ENCODE measurements around the gene SH3BGRL2.

Gene SH3BGRL2

DNA sequence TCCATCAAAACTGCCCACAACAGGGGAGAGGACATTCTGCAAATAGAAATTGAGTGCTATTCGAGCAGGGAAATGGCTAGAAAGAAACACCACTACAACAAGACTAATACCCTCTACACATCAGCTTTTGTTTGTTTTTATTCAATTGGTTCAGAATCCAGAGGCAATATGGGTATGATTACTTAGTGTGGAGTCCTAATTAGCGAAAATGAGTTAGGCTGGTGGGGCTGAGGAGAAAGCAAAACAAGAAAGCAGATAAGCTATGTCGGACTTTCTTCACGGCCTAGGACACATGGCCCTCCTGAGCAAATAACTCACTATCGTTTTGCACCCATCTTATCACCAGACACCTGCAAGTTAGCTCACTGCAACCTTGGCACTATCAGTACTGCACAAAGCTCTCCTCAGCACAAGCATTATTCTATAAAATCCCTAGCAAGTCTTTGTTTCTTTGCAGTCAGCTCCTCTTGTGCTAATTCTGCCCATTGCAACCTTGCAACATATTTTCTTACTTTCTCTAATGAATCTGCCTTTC, 31.3 kb upstream of the SH3BGRL2 start:
- Histone ChIP-seq H3K9me2 (replicated peaks; ENCODE audit: insufficient read depth, low read length) (no peaks in the 10 kb centered on the region), H3K4me3 (ENCODE audit: low read length) (no peak overlapping the region), H3K9me3 (replicated peaks; ENCODE audit: insufficient read depth, low read length) (no peaks in the 10 kb centered on the region), H3K9ac (ENCODE audit: low read length) (no peak overlapping the region), H3K36me3 (replicated peaks; ENCODE audit: insufficient read depth, low read length) (no peaks in the 10 kb centered on the region), H2AFZ (ENCODE audit: low read length) (no peak overlapping the region), H3K4me1 (ENCODE audit: low read length) (peaks cover 10% of the 10 kb centered on the region; the same call in 1 of the 2 replicates), H3K27ac (ENCODE audit: low read length) (no peak overlapping the region), H3K4me2 (ENCODE audit: low read depth, low read length) (no peak overlapping the region), H3K27me3 (replicated peaks; ENCODE audit: insufficient read depth, low read length) (no peaks in the 10 kb centered on the region), H4K20me1 (ENCODE audit: insufficient read depth, low read length) (no peaks in the 10 kb centered on the region), H3F3A (ENCODE audit: insufficient read depth, low read length) (no peaks in the 10 kb centered on the region), H3K79me2 (ENCODE audit: low read length) (no peaks in the 10 kb centered on the region)
- TF ChIP-seq CTCF (IDR thresholded peaks at IDR 0.05; ENCODE audit: low read length) (no peak), EZH2phosphoT487 (IDR thresholded peaks at IDR 0.05; ENCODE audit: low read length) (no peak), EZH2 (optimal IDR thresholded peaks at IDR 0.05; ENCODE audit: low read depth, low read length) (no peak)
- DNase-seq, result no peak

GRCh38 chr6:79600313-79600712, 30.8 kb upstream of the SH3BGRL2 start:
- Histone ChIP-seq H3F3A (ENCODE audit: insufficient read depth, low read length) (no peaks in the 10 kb centered on the region), H4K20me1 (ENCODE audit: insufficient read depth, low read length) (no peaks in the 10 kb centered on the region), H3K27ac (ENCODE audit: low read length) (no peak overlapping the region), H3K27me3 (replicated peaks; ENCODE audit: insufficient read depth, low read length) (no peaks in the 10 kb centered on the region), H3K4me1 (ENCODE audit: low read length) (peaks cover 10% of the 10 kb centered on the region; the same call in 1 of the 2 replicates), H3K79me2 (ENCODE audit: low read length) (no peaks in the 10 kb centered on the region), H3K9ac (ENCODE audit: low read length) (no peak overlapping the region), H3K9me2 (replicated peaks; ENCODE audit: insufficient read depth, low read length) (no peaks in the 10 kb centered on the region), H2AFZ (ENCODE audit: low read length) (no peak overlapping the region), H3K4me3 (ENCODE audit: low read length) (no peak overlapping the region), H3K4me2 (ENCODE audit: low read depth, low read length) (no peak overlapping the region), H3K36me3 (replicated peaks; ENCODE audit: insufficient read depth, low read length) (no peaks in the 10 kb centered on the region), H3K9me3 (replicated peaks; ENCODE audit: insufficient read depth, low read length) (no peaks in the 10 kb centered on the region)
- TF ChIP-seq EZH2 (optimal IDR thresholded peaks at IDR 0.05; ENCODE audit: low read depth, low read length) (no peak), EZH2phosphoT487 (IDR thresholded peaks at IDR 0.05; ENCODE audit: low read length) (no peak), CTCF (IDR thresholded peaks at IDR 0.05; ENCODE audit: low read length) (no peak)
- DNase-seq, result no peak

DNA sequence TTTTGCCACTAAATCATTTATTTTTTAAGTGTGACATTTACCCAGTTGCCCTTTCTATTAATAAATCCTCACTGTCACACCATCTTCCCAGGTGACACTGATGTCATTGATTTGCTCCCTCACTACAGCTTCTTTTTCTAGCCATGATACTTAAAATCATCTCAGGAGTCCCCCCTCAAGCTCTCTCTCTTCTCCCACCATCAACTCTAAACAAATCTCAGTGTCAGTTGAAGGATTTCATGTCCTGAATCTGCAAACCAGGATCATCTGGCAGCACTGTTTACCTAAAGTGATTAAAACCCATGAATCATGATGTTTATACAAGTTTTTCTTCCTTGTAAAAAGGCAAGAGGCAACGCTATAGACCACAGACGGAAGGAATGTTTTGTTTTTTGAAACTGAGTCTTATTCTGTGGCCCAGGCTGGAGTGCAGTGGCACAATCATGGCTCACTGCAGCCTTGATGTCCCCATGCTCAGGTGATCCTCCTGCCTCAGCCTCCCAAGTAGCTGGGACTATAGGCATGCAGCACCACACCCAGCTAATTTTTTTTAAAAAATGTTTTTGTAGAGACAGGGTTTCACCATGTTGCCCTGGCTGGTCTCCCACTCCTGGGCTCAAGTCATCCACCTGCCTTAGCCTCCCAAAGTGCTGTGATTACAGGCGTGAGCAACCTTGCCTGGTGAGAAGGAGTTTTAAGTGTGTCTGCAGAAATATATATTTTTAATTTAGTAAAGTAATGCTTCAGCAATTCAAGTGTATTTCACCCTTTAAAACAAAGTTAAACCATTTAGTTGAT, 30.1 kb upstream of the SH3BGRL2 start:
- no peak for DNase-seq
- Histone ChIP-seq H4K20me1 (ENCODE audit: insufficient read depth, low read length) (no peaks in the 10 kb centered on the region), H2AFZ (ENCODE audit: low read length) (no peak overlapping the region), H3K9me3 (replicated peaks; ENCODE audit: insufficient read depth, low read length) (no peaks in the 10 kb centered on the region), H3K79me2 (ENCODE audit: low read length) (no peaks in the 10 kb centered on the region), H3K36me3 (replicated peaks; ENCODE audit: insufficient read depth, low read length) (no peaks in the 10 kb centered on the region), H3K4me2 (ENCODE audit: low read depth, low read length) (no peak overlapping the region), H3K27me3 (replicated peaks; ENCODE audit: insufficient read depth, low read length) (no peaks in the 10 kb centered on the region), H3K4me3 (ENCODE audit: low read length) (no peak overlapping the region), H3F3A (ENCODE audit: insufficient read depth, low read length) (no peaks in the 10 kb centered on the region), H3K9ac (ENCODE audit: low read length) (no peak overlapping the region), H3K27ac (ENCODE audit: low read length) (no peak overlapping the region), H3K4me1 (ENCODE audit: low read length) (peaks cover 11% of the 10 kb centered on the region), H3K9me2 (replicated peaks; ENCODE audit: insufficient read depth, low read length) (no peaks in the 10 kb centered on the region)
- no peak for TF ChIP-seq CTCF (IDR thresholded peaks at IDR 0.05; ENCODE audit: low read length)

Measured in MM.1S (cell line).